Stimulated activated CD8-positive, alpha-beta memory T cell treated with anti-CD3 and anti-CD28 coated beads, Interleukin-4, amount 100 ng/mL, for 24 hours (primary cell): ENCODE data around the gene ARMH3.
"Not testable (repeated sequence)": the region's sequence is repeated elsewhere in the genome, so short reads cannot be mapped to it uniquely, and the experiment has no call there.

Source experiments
- DNase-seq: peaks from one replicate; pipeline ENCODE4 v3.0.0-alpha.2; 2020; ENCODE audit warnings: low read depth

Gene ARMH3

DNA sequence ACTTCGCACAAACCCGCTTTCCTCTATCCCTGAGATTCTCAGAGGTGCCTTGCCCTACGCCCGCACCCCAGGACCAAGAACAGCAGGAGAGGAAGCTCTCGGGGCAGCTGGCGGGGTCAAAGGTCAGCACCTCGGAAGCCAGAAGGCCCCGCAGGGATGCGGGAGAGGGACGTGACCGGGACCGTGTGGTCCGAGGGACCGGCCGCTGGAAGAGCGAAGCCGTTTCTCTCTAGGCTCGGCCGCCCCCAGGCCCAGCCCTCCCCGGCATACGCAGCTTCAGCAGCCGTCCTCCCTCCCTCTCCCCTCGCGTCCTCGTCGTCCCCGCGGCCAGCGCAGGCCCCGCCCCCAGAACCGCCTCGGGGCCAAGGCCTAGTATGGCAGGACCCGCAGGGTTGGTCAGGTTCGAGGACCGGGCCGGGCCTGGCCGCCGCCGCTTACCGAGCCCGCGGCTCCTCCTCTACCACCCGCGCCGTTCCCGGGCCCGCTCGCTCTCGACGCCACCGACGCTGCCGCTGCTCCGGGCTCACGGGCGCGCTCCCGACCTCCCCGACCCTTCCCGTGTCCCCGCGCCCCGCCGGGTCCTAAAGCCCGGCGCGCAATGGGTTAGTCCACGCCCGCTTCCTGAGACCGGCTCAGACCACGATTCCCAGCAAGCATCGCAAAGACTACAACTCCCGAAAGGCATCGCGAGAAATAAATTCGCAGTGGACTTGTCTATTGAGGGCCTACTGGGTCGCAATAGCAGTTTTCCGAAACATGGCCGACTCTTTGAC lies at the start of gene ARMH3:
Gene ARMH3 (minus strand): TSS at position 527 of the 773 bp plus-strand sequence. CDS start 16,059 bp downstream, outside the sequence.
- DNase-seq = peak; percentile 81

DNA sequence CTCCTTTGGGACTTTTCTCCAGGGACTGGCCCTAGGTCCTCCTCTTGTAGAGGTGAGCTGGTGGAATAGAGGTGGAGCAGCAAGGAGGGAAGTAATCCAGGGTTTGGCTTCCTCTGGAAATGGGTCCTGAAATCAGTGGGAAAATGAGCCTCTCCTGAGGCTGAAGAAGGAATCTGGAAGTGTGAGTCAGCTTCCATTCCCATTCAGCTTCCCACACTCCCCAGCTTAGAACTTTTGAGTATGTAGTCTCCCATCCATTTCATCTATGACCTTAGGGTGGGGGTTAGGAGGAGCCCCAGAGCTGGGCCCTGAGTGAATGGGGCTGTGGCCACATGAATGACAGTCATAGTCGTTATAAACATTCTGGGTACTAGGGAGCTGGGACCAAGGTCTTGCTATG lies 46.4 kb upstream of the ARMH3 start:
- no peak for DNase-seq

DNA sequence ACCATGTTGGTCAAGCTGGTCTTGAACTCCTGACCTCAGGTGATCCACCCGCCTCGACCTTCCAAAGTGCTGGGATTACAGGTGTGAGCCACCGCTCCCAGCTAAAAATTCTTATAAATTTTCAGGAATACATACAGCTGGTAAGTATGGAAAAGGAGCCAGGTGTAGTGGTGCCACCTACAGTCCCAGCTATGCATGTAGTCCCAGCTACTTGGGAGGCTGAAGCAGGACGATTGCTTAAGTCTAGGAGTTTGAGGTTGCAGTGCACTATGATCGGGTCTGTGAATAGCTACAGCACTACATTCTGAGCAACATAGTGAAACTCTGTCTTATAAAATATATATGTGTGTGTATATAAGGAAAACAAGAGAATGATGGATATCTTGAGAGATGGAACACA lies 45.2 kb upstream of the ARMH3 start:
- DNase-seq = no peak

DNA sequence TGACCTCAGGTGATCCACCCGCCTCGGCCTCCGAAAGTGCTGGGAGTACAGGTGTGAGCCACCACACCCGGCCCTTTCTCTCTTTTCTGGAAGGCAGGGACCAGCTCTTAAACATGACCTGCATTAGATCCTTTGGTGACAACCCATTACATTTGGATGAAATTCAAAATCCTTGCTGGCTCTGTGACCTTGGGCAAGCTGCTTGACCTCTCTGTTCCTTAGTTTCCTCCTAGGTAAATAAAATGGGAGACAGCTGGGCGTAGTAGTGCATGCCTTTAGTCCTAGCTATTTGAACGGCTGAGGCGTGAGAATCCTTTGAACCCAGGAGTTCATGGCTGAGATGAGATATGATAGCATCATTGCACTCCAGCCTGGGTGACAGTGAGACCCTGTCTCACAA lies 40.5 kb upstream of the ARMH3 start:
- DNase-seq = no peak

DNA sequence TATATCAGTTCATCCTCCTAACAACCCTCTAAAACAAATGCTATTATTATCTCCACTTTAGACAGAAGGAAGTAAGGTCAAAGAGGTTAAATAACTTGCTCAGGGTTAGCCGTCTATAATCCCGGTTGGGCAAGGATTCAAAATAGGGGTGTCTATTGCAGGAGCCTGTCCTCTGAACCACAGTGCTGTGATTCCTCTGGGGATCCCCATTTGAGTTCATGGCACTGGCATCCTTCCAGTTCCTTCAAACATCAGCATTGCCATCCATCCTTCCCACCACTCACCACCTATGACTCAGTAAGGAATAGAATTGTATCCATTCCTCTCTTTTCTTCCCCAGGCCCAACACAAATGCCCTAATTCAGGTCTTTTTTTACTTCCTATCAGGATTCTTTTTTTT lies 34.8 kb upstream of the ARMH3 start:
- no peak for DNase-seq

- no peak for DNase-seq
Observed at GRCh38 chr10:102086196-102086595, 30.2 kb upstream of the ARMH3 start.

DNA sequence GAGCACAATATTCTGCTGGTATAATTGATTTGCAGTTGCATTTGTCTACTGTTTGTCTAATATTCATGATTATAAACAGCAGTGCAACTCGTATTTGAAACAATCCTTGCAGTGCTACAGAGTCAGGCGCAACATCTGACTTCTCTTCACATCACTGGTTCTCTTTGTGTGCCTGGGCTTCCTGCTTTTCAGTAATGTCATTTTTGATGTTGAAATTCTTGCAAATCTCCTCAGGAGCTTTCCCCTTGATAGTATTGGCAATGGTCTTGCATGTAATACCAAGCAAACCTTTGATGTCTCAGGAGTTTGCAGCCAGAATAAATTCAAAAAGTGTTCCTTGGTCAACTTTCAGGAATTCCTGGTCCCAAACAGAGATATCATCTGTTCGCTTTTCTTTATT lies 29.4 kb upstream of the ARMH3 start:
- DNase-seq = no peak

DNA sequence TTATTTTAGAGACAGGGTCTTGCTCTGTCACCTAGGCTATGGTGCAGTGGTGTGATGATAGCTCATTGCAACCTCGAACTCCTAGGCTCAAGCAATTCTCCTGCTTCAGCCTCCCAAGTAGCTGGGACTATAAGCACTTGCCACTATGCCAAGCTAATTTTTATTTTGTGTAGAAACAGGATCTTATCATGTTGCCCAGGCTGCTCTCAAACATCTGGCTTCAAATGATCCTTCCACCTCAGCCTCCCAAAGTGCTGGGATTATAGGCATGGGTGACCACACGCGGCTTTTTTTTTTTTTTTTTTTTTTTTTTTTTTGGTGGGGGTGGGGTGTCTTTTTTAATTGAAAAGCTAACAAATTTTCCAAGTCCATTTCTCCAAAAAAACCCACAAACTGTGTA lies 27.6 kb upstream of the ARMH3 start:
- no peak for DNase-seq

DNA sequence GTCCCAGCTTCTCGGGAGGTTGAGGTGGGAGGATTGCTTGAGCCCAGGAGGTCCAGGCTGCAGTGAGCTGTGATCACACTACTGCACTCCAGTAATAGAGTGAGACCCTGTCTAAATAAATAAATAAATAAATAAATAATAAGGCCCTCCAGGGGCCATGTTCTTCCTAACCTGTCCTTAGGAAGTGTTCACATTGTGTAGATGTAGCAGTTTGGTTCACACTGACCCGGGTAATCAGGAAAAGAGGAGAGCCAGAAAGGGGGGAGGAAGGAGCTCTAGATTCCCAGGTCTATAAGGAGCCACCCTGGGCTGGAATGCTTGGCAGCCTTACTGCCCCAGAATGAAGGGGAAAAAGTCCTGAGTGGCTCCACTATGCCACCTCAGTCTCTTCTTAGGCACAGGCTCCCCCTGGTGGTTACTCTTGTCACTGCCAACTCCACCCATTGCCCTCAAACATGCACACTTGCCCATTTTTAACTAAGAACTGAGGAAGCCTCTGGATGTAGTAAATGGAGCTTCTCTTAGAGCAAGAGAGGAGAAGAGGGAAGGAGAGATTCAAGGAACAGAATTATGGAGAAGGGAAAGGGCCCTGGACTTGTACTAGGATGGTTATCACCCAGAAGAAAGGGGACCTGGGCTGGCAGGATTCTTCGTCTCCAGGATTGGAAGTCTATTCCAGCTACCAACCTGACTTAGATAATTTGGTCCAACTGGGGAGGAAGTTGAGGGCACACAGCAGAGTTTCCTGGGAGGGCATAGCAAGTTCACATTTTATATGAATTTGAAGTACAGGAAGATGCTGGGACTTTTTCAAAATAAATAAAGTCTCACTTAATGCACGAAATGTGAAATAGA lies 16.9 kb upstream of the ARMH3 start:
- peak; percentile 66 for DNase-seq

GRCh38 chr10:102069071-102069470 lies 13.1 kb upstream of the ARMH3 start:
- no peak for DNase-seq

- DNase-seq = no peak
Observed at GRCh38 chr10:102068216-102068615, 12.2 kb upstream of the ARMH3 start.

- DNase-seq = no peak
Observed at GRCh38 chr10:102067091-102067916, 11.3 kb upstream of the ARMH3 start.

DNA sequence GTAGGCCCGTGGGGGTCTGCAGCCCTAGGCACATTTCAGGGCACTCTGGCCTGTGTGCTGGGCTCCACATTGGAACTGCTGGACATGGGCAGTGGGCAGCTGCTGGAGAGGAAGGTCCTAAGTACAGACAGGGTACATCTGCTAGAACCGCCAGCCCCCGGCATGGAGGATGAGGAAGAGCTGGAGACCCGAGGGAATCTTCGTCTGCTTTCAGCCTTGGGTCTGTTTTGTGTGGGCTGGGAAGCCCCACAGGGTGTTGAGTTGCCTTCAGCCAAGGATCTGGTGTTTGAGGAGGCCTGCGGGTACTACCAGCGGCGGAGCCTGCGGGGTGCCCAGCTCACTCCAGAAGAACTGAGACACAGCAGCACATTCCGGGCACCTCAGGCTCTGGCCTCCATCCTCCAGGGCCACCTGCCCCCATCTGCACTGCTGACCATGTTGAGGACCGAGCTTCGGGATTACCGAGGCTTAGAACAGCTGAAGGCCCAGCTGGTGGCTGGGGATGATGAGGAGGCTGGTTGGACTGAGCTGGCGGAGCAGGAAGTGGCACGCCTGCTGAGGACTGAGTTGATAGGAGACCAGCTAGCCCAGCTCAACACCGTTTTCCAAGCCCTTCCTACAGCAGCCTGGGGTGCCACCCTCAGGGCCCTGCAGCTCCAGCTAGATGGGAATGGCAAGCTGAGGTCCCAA lies 10.6 kb upstream of the ARMH3 start:
- DNase-seq = no peak

DNA sequence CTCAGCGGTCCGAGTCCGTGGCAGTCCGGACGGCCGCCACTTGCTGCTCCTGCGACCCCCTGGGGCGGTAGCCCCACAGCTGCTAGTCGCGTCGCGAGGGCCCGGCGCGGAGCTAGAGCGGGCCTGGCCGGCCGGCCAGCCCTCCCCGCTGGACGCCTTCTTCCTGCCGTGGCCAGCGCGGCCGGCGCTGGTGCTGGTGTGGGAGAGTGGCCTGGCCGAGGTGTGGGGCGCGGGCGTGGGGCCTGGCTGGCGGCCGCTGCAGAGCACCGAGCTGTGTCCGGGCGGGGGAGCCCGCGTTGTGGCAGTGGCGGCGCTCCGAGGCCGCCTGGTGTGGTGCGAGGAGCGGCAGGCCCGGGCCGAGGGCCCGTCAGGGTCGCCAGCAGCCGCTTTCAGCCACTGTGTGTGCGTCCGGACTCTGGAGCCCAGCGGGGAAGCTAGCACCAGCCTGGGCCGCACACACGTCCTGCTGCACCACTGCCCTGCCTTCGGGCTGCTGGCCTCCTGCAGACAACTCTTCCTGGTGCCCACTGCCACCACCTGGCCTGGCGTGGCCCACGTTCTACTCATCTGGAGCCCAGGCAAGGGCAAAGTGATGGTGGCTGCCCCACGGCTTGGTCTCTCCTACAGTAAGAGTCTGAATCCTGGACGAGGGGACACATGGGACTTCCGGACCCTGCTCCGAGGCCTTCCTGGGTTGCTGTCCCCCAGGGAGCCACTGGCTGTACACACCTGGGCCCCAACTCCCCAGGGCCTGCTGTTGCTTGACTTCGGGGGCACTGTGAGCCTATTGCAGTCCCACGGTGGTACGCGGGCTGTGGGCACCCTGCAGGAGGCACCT lies 9.8 kb upstream of the ARMH3 start:
- no peak for DNase-seq

DNA sequence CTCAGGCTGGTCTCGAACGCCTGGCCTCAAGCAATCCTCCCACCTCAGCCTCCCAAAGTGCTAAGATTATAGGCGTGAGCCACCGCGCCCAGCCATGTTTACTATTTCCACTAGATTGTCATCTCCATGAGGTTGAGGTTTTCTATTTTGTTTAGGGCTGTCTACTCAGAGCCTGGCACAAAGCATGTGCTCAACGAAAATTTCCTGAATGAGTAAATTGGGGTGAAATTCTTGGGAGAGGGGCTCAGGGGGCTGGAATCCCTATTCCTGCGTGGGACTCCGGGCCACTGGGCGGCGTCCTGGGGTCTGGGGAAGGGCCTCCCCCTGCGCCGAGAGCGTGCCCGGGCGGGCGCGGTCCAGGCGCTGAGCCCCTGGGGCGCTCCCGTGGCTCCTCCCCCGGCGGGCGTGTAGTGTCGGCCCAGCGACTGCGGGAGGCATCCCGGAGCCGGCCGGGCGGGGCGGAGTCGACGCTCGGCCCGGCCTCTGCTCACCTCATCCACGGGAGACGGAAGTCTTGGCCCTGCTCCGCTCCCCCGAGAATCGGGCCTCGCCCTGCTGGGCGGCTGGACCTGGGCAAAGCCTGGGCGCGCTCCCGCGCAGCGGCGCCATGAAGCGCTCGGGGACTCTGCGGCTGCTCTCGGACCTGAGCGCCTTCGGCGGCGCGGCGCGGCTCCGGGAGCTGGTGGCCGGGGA lies 9.0 kb upstream of the ARMH3 start, which contains the start of gene HPS6:
Gene HPS6 (plus strand): TSS at position 482 of the 693 bp plus-strand sequence. CDS start 126 bp downstream, at position 608.
- peak; percentile 90 for DNase-seq

- DNase-seq = no peak
Observed at GRCh38 chr10:102064503-102064867, 8.5 kb upstream of the ARMH3 start.

DNA sequence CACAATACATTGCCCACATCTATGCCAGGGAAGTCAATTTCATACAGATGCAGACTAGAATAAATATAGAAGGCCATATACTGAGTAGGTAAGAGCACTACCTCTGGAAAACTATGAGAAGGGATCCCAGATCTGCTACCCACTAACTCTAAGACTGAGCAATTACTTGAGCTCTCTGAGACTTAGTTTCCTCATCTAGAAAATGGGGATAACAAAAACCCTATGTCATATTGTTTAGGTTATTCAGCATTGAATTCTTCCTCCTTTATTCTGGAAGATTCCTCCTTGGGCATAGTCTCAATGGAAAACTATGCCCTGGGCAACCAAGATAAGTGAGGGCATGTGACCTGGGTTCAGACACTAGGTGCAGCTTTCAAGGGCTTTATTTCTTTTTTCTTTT lies 4.0 kb upstream of the ARMH3 start:
- DNase-seq = no peak

DNA sequence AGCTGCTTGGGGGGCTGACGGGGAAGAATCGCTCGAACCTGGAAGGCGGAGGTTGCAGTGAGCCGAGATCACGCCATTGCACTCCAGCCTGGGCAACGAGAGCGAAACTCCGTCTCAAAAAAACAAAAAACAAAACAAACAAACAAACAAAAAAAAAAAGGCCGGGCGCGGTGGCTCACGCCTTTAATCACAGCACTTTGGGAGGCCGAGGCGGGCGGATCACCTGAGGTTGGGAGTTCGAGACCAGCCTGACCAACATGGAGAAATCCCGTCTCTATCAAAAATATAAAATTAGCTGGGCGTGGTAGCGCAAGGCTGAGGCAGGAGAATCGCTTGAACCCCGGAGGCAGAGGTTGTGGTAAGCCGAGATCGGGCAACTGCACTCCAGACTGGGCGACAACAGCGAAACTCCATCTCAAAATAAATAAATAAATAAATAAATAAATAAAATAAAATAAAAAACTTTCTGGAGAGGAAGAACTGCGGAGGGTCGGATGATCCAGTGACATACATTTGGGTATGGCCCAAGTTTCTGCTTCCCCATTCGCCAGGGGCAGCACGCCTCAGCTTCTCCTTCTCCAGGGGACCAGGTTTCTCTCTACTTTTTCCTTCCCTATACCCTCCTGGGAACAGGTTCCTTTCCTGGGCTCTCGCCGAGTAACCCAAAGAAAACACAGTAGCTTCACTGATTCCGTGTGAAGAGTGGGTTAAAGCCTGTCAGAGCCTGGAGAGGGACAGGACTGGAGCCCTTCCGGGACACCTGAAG lies 909 bp downstream of the ARMH3 start:
- not testable (repeated sequence) for DNase-seq

- no peak for DNase-seq
Observed at GRCh38 chr10:102046095-102046494, 9.9 kb downstream of the ARMH3 start.
